ENCODE results near the gene CLIP1. TPM values are rescaled to one million over a fixed set of nuclear protein-coding genes. Genes with fewer than 3 reads are reported as not detected.

The CLIP1 gene
- total and polyA plus RNA-seq, 2 of the 13 experiments (the other 11 are each of a cell fraction or from before 2014, with no cell fraction given), result 28.9 to 43.7 TPM

DNA sequence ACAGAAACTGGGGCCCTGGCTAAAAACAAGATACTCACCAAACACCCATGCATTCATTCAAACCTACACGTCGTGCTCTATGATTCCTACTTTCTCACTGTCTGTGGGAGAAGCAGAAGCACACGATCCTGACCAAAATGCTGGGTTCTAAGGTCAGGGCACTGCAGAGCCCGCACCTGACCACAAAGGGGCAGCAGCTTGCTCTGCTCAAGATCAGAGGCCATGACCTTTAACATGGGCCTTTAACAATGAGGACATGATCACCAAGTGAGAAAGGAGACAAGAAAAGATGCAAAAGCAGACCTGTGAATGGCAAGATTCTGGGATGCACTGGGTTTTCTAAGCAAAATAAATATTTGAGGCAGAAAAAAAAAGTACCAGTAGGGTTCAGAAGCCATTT is 116.1 kb downstream of the CLIP1 start (continued):
- no peak for TF ChIP-seq BRF2 (CRISPR knock-in tag; IDR thresholded peaks at IDR 0.05)
- TF ChIP-seq FOXM1 (CRISPR knock-in tag; IDR thresholded peaks at IDR 0.05), result no peak
- no peak for TF ChIP-seq ZNF543 (CRISPR knock-in tag; IDR thresholded peaks at IDR 0.05)
- TF ChIP-seq, protein P1, sequence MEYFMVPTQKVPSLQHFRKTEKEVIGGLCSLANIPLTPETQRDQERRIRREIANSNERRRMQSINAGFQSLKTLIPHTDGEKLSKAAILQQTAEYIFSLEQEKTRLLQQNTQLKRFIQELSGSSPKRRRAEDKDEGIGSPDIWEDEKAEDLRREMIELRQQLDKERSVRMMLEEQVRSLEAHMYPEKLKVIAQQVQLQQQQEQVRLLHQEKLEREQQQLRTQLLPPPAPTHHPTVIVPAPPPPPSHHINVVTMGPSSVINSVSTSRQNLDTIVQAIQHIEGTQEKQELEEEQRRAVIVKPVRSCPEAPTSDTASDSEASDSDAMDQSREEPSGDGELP (IDR thresholded peaks at IDR 0.05; ENCODE audit: borderline replicate concordance, low read depth), result no peak
- TF ChIP-seq MAF1 (CRISPR knock-in tag; IDR thresholded peaks at IDR 0.05; ENCODE audit: borderline replicate concordance), result no peak
- no peak for TF ChIP-seq KDM1A (CRISPR knock-in tag; IDR thresholded peaks at IDR 0.05)
- TF ChIP-seq ZNF292 (CRISPR knock-in tag; IDR thresholded peaks at IDR 0.05; ENCODE audit: borderline replicate concordance, low read depth), result no peak
- no peak for TF ChIP-seq PRPF4 (IDR thresholded peaks at IDR 0.05; ENCODE audit: low read depth, low read length, poor library complexity, severe bottlenecking)
- TF ChIP-seq EED (CRISPR knock-in tag; IDR thresholded peaks at IDR 0.05), result no peak
- TF ChIP-seq ZNF460 (CRISPR knock-in tag; IDR thresholded peaks at IDR 0.05; ENCODE audit: borderline replicate concordance), result no peak
- no peak for TF ChIP-seq SIX4 (CRISPR knock-in tag; IDR thresholded peaks at IDR 0.05)
- TF ChIP-seq REST (IDR thresholded peaks at IDR 0.05; ENCODE audit: borderline replicate concordance in 1 of 2, low read depth in 1 of 2, low read length in 2 of 2), result no peak
- no peak for TF ChIP-seq TARDBP (CRISPR knock-in tag; IDR thresholded peaks at IDR 0.05)
